ENCODE data around the gene CFAP74. TPM values are rescaled to one million over a fixed set of nuclear protein-coding genes. Genes with fewer than 3 reads are reported as not detected.

CFAP74 gene
- total RNA-seq, 6 experiments from 2014 or later, result 0.16 to 3.5 (median 0.32) TPM; not detected in 1

- intact Hi-C loops (cut with DNase I), result no loop called here
- H3K36me3 ChIP-seq, result peaks cover 0 to 5% (median 0%) of the 10 kb centered on the region in 4 donors
- H3K4me3 ChIP-seq, result peak overlapping the region; percentile 72 to 79 (median 75)
- peak overlapping the region in 1 of 3 donors; percentile 75 for H3K27ac ChIP-seq
- ATAC-seq (no peak), DNase-seq (no peak)
- H3K4me1 ChIP-seq, result peaks cover 0 to 25% (median 5%) of the 10 kb centered on the region in 4 donors
- no peak for TF ChIP-seq CTCF (IDR thresholded peaks at IDR 0.05)
- TF ChIP-seq POLR2A (IDR thresholded peaks at IDR 0.05), result no peak
- no peaks in the 10 kb centered on the region for H3K27me3 ChIP-seq
- 1% methylated on average over 30 of the region's 84 CpGs for WGBS (ENCODE audit: insufficient coverage, low coverage, low lambda C conversion rate, missing lambda C conversion rate)
- no peaks in the 10 kb centered on the region for H3K9me3 ChIP-seq
These were observed 47.5 kb upstream of the CFAP74 start for GRCh38 chr1:2050793-2051682.

GRCh38 chr1:2050461-2050792, 46.8 kb upstream of the CFAP74 start:
- intact Hi-C loops (cut with DNase I), result no loop called here
- no CpG with 5 or more reads among the region's 51 CpGs for WGBS (ENCODE audit: insufficient coverage, low coverage, low lambda C conversion rate, missing lambda C conversion rate)
- Histone ChIP-seq H3K36me3 (peaks cover 0 to under 1% (median 0%) of the 10 kb centered on the region in 4 donors), H3K4me1 (peaks cover 0 to 31% (median 8%) of the 10 kb centered on the region in 4 donors), H3K4me3 (peak overlapping the region; percentile 72 to 79 (median 75)), H3K27me3 (no peaks in the 10 kb centered on the region), H3K27ac (peak overlapping the region in 1 of 3 donors; percentile 75), H3K9me3 (no peaks in the 10 kb centered on the region)
- no peak for TF ChIP-seq POLR2A (IDR thresholded peaks at IDR 0.05)
- TF ChIP-seq CTCF (IDR thresholded peaks at IDR 0.05), result no peak
- peak in 1 of 3 donors; percentile 49 for DNase-seq
- no peak for ATAC-seq

- peak; percentile 70 to 86 (median 80) for ATAC-seq
- Histone ChIP-seq H3K9me3 (no peaks in the 10 kb centered on the region), H3K27ac (peak within 1 kb of the TSS; percentile 28 to 75 (median 30)), H3K4me1 (peaks cover 0 to 37% (median 8%) of the 10 kb centered on the region in 4 donors), H3K4me3 (peak within 1 kb of the TSS; percentile 72 to 79 (median 75)), H3K36me3 (no peaks in the 10 kb centered on the region), H3K27me3 (no peaks in the 10 kb centered on the region)
- WGBS (ENCODE audit: insufficient coverage, low coverage, low lambda C conversion rate, missing lambda C conversion rate), result no CpG with 5 or more reads among the region's 83 CpGs
- TF ChIP-seq POLR2A (IDR thresholded peaks at IDR 0.05), result peak; percentile 49
- TF ChIP-seq CTCF (IDR thresholded peaks at IDR 0.05), result no peak
- DNase-seq, result peak; percentile 96 to 97 (median 96)
- intact Hi-C loops (cut with DNase I), result loop anchor here in 1 of 2 donors (5.0 kb wide), 1 partner anchor 103 kb away; no protein-coding TSS in a partner anchor
These were observed 46.3 kb upstream of the CFAP74 start, which contains the start of gene PRKCZ for GRCh38 chr1:2049718-2050431. PRKCZ (plus strand) TSS chr1:2050411; CDS start chr1:2050631, 220 bp downstream.

GRCh38 chr1:2049225-2049717, 45.7 kb upstream of the CFAP74 start:
- Histone ChIP-seq H3K27ac (peak overlapping the region in 2 of 3 donors; percentile 30 to 75), H3K4me3 (peak overlapping the region; percentile 72 to 79 (median 75)), H3K4me1 (peaks cover 0 to 43% (median 8%) of the 10 kb centered on the region in 4 donors), H3K9me3 (no peaks in the 10 kb centered on the region), H3K36me3 (no peaks in the 10 kb centered on the region), H3K27me3 (no peaks in the 10 kb centered on the region)
- peak; percentile 31 to 38 (median 36) for TF ChIP-seq CTCF (IDR thresholded peaks at IDR 0.05)
- TF ChIP-seq POLR2A (IDR thresholded peaks at IDR 0.05), result no peak
- peak in 3 of 4 donors; percentile 2 to 18 (median 5) for ATAC-seq
- DNase-seq, result peak in 1 of 3 donors; percentile 70
- 42% methylated on average over 9 of the region's 14 CpGs for WGBS (ENCODE audit: insufficient coverage, low coverage, low lambda C conversion rate, missing lambda C conversion rate)
- intact Hi-C loops (cut with DNase I), result loop anchor here in 1 of 2 donors (5.0 kb wide), 1 partner anchor 102 kb away; no protein-coding TSS in a partner anchor
